DOHH2 (cell line): ENCODE data around the gene CIC.

Experiments
- H3F3A ChIP-seq: fragments of 200-600 bp; sonication (generic), shearing (Covaris generic); 2 replicates; pipeline ENCODE4 v1.6.0; 2016; ENCODE audit warnings: antibody characterized with exemption, mild to moderate bottlenecking; ENCODE audit not compliant: control insufficient read depth, insufficient read depth
- H3K27ac ChIP-seq: fragments of 200-600 bp; sonication (generic); 2 replicates; pipeline ENCODE4 v1.5.1; 2014; ENCODE audit warnings: low read depth, mild to moderate bottlenecking, low read length, moderate library complexity
- H3K27me3 ChIP-seq: fragments of 200-600 bp; sonication (generic); 2 replicates; pipeline ENCODE4 v1.6.1; 2014; ENCODE audit warnings: mild to moderate bottlenecking, low read length, mixed read lengths; ENCODE audit not compliant: control insufficient read depth
- H3K36me3 ChIP-seq: fragments of 200-600 bp; sonication (generic); 2 replicates; pipeline ENCODE4 v1.6.1; 2014; ENCODE audit warnings: mild to moderate bottlenecking, low read length, moderate library complexity, mixed read lengths; ENCODE audit not compliant: control insufficient read depth
- H3K4me1 ChIP-seq: fragments of 200-600 bp; sonication (generic); 2 replicates; pipeline ENCODE4 v1.6.1; 2014; ENCODE audit warnings: mild to moderate bottlenecking, low read length, mixed read lengths; ENCODE audit not compliant: control insufficient read depth
- H3K4me2 ChIP-seq: fragments of 200-600 bp; sonication (generic); 2 replicates; pipeline ENCODE4 v1.6.0; 2014; ENCODE audit warnings: mild to moderate bottlenecking, low read length, moderate library complexity
- H3K4me3 ChIP-seq: fragments of 200-600 bp; sonication (generic); 2 replicates; pipeline ENCODE4 v1.5.1; 2014; ENCODE audit warnings: mild to moderate bottlenecking, low read length, mixed read lengths
- H3K79me2 ChIP-seq: fragments of 200-600 bp; sonication (generic); 2 replicates; pipeline ENCODE4 v1.6.1; 2014; ENCODE audit warnings: mild to moderate bottlenecking, low read length, mixed read lengths; ENCODE audit not compliant: control insufficient read depth
- H3K9me2 ChIP-seq: fragments of 200-600 bp; sonication (generic); replicated peaks from 2 replicates; pipeline ENCODE4 v1.6.1; 2014; ENCODE audit warnings: mild to moderate bottlenecking, low read length, mixed read lengths; ENCODE audit not compliant: control insufficient read depth
- H3K9me3 ChIP-seq: fragments of 200-600 bp; sonication (generic); 2 replicates; pipeline ENCODE4 v1.6.1; 2014; ENCODE audit warnings: antibody characterized with exemption, low read length, mixed read lengths; ENCODE audit not compliant: control insufficient read depth, insufficient read depth
- H4K20me1 ChIP-seq: fragments of 200-600 bp; sonication (generic); 2 replicates; pipeline ENCODE4 v1.6.0; 2014; ENCODE audit warnings: low read depth, mild to moderate bottlenecking, antibody characterized with exemption, low read length, moderate library complexity; ENCODE audit not compliant: control insufficient read depth, insufficient read depth
- CTCF ChIP-seq: fragments of 200-600 bp; sonication (generic); IDR thresholded peaks from one replicate; pipeline ENCODE4 v1.5.1; 2014; ENCODE audit warnings: antibody characterized with exemption, mild to moderate bottlenecking, low read depth, low read length; ENCODE audit not compliant: poor library complexity, severe bottlenecking
- EZH2phosphoT487 ChIP-seq: fragments of 200-600 bp; sonication (generic); IDR thresholded peaks from 2 replicates; pipeline ENCODE4 v1.6.1; 2017; ENCODE audit warnings: borderline replicate concordance, mild to moderate bottlenecking, antibody characterized with exemption, low read length, moderate library complexity, mixed read lengths

The CIC gene

GRCh38 chr19:42275517-42275916 lies 6.5 kb downstream of the CIC start:
- H3K9me2 ChIP-seq: no peaks in the 10 kb centered on the region
- TF ChIP-seq EZH2phosphoT487 (no peak), CTCF (no peak)
- H3K4me2 ChIP-seq: no peak overlapping the region
- H3K79me2 ChIP-seq: peaks cover 8% of the 10 kb centered on the region
- H3K27me3 ChIP-seq: no peaks in the 10 kb centered on the region
- no peak overlapping the region for H3K4me3 ChIP-seq
- no peaks in the 10 kb centered on the region for H4K20me1 ChIP-seq
- H3K9me3 ChIP-seq: no peaks in the 10 kb centered on the region
- H3K36me3 ChIP-seq: peaks cover 6% of the 10 kb centered on the region; the same call in 1 of the 2 replicates
- peaks cover 3% of the 10 kb centered on the region; the same call in 1 of the 2 replicates for H3F3A ChIP-seq
- no peak overlapping the region for H3K27ac ChIP-seq
- peaks cover 26% of the 10 kb centered on the region for H3K4me1 ChIP-seq

GRCh38 chr19:42276284-42276683 lies 7.2 kb downstream of the CIC start:
- H3F3A ChIP-seq: no peaks in the 10 kb centered on the region
- no peak overlapping the region for H3K27ac ChIP-seq
- H3K79me2 ChIP-seq: peaks cover 4% of the 10 kb centered on the region
- no peak overlapping the region for H3K4me3 ChIP-seq
- H4K20me1 ChIP-seq: no peaks in the 10 kb centered on the region
- peaks cover 6% of the 10 kb centered on the region; the same call in 1 of the 2 replicates for H3K36me3 ChIP-seq
- peaks cover 20% of the 10 kb centered on the region for H3K4me1 ChIP-seq
- H3K4me2 ChIP-seq: no peak overlapping the region
- H3K27me3 ChIP-seq: no peaks in the 10 kb centered on the region
- TF ChIP-seq EZH2phosphoT487: no peak
- no peak for TF ChIP-seq CTCF
- no peaks in the 10 kb centered on the region for H3K9me2 ChIP-seq
- no peaks in the 10 kb centered on the region for H3K9me3 ChIP-seq

- no peak for TF ChIP-seq CTCF
- TF ChIP-seq EZH2phosphoT487: no peak
- Histone ChIP-seq H3K9me3 (no peaks in the 10 kb centered on the region), H3K9me2 (no peaks in the 10 kb centered on the region), H3K27ac (no peak overlapping the region), H3K79me2 (peaks cover 7% of the 10 kb centered on the region), H4K20me1 (no peaks in the 10 kb centered on the region), H3F3A (no peaks in the 10 kb centered on the region), H3K36me3 (peaks cover 6% of the 10 kb centered on the region; the same call in 1 of the 2 replicates), H3K4me3 (no peak overlapping the region), H3K4me1 (peaks cover 23% of the 10 kb centered on the region), H3K27me3 (no peaks in the 10 kb centered on the region), H3K4me2 (no peak overlapping the region)
Observed at GRCh38 chr19:42276821-42277220, 7.8 kb downstream of the CIC start.
